HG02943 (cell line): ENCODE results near the gene METTL27.
"Not testable (repeated sequence)": the region's sequence is repeated elsewhere in the genome, so short reads cannot be mapped to it uniquely, and the experiment has no call there.

Experiments
- ATAC-seq: cut with Tn5 transposase; IDR thresholded peaks from one replicate; pipeline ENCODE4 v1.9.1; 2021; ENCODE audit warnings: mild to moderate bottlenecking, low read depth, moderate library complexity; ENCODE audit not compliant: unreplicated experiment

The METTL27 gene

DNA sequence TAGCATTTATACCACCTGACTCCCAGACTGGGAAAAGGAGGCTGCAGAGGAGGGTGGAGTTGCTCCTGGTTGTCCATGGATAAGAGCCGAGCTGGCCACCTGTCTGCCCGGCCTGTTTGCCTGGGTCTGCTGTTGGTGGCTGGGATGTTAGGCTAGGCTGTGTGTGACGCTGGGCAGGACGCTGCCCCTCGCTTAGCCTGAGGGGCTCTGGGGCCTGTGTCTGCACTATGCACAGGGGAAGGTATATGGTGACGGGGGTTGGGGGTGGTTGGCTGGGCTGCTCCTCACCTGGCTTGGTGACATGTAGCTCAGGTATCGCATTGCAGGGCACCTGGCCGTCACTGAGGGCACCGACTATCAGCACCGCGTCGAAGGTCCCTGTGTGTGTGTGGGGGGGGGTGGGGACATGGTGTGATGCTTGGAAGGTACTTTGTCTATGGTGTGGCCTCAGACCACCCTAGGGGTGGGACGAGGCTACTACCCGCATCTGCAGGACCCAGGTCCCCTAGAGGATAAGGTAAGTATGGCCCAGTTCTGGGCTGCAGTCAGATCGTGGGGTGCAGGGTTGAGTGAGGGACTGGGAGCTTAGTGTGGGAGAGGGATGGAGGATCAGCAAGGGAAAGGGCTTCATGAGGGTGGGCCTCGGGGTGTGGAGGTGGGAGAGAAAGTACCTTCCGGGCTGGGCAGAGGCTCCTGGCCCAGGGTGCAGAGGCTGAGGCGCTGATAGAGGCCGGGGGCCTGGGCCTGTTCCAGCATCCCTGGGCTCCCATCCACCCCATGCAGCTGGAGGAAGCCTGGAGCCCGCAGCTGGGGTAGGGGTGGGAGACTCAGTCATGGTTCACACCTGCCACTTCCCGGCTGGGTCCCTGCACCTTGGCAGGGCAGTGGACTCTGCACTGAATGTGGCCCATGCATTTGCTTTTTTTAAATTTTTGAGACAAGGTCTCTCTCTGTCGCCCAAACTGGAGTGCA is 2.3 kb downstream of the METTL27 start:
- ATAC-seq: no peak

DNA sequence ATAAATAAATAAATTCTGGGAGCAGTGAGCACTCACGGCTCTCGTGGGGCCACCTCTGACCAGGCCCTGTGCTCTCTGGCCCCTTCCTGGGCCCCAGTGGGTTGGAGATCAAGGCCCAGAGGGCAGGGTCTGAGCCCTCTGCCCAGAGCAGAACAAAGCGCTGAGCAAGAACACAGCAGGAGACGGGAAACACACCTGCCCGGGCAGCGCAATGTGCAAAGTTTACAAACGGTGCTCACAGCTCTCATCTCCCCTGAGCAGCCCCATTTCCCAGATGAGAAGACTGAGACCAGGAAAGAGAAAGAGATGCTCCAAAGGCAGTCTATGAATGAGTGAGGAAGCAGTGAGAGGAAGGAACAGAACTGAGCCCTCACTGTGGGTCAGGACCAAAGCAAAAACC is 3.0 kb downstream of the METTL27 start:
- no peak for ATAC-seq

GRCh38 chr7:73838642-73839041 is 3.7 kb downstream of the METTL27 start:
- ATAC-seq: no peak

DNA sequence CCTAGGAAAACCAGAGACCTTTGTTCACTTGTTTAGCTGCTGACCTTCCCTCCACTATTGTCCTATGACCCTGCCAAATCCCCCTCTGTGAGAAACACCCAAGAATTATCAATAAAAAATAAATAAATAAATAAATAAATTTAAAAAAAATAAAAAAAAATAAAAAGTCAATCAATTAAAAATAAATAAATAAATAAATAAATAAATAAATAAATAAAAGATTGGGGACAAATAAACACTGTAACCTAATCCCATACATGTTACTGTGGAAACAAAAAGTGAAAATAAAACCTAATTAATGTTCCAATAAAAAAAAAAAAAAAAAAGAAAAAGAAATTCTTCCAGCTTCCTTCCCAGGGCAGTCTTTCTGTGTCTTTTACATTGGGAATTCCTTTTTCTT is 5.1 kb downstream of the METTL27 start:
- ATAC-seq: not testable (repeated sequence)

DNA sequence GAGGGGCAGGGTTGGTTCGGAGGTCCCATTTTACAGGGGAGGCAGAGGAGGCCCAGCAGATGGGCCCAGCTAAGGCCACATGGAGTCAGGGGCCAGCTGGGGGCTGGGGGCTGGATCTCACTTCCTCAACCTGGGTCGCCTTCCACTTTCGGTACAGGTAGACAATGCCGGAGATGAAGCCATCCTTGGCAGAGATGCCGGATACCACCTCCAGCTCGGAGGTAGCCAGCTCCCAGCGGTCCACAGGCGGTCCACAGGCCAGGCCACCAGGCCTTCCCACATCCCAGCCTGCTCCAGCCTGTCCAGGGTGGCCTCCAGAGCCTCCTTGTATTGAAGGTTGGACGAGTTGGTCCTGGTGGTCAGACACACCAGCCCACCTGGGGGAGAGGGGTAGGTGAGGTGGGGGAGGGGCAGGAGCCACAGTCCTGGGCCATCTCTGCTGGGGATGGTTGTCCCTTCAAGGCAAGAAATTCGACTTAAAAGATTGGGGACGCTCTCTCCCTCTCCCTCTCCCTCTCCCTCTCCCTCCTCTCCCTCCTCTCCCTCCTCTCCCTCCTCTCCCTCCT is 7.6 kb downstream of the METTL27 start:
- ATAC-seq: no peak

DNA sequence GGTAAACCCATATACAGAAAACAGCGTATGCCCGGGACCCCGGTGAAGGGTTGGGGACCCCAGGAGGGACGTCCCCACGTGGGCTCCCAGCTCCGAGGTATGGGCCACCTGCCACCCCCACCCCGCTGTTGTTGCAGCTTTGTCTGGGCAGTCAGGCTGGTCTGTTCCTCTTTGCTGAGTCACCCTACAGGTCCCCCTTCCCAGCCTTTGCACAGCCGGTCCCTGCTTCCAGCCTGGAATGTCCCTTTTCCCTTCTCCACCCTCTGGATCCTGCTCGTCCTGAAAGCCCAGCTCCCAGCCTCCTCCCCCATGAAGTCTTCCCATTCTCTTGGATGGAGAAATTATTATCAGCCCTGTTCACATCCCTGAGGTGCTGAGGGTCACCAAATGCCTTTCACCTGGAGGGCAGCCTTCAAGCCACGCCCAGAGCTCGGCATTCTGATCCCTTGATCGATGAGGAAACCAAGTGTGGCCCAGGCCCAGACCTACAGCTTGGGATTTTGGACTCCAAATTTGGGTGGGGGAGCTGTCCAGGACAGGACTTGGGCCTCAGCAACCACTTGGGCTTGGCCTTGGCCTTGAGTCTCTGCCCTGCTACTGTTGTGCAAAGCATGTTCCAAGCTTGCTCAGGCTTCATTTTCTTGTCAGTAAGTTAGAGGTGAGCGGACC is 8.9 kb downstream of the METTL27 start:
- ATAC-seq: no peak

DNA sequence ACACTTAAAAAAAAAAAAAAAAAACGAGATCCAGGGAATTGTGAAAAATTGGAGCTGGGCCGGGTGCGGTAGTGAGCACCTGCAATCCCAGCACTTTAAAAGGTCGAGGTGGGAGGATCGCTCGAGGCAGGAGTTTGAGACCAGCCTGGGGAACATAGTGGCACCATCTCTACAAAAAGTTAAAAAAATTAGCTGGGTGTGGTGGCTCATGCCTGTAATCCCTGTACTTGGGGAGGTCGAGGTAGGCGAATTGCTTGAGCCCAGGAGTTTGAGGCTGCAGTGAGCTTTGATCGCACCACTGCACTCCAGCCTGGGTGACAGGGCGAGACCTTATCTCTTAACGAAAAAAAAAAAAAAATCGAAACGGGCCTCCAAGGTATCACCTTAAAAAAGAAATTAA is 9.5 kb downstream of the METTL27 start:
- no peak for ATAC-seq

DNA sequence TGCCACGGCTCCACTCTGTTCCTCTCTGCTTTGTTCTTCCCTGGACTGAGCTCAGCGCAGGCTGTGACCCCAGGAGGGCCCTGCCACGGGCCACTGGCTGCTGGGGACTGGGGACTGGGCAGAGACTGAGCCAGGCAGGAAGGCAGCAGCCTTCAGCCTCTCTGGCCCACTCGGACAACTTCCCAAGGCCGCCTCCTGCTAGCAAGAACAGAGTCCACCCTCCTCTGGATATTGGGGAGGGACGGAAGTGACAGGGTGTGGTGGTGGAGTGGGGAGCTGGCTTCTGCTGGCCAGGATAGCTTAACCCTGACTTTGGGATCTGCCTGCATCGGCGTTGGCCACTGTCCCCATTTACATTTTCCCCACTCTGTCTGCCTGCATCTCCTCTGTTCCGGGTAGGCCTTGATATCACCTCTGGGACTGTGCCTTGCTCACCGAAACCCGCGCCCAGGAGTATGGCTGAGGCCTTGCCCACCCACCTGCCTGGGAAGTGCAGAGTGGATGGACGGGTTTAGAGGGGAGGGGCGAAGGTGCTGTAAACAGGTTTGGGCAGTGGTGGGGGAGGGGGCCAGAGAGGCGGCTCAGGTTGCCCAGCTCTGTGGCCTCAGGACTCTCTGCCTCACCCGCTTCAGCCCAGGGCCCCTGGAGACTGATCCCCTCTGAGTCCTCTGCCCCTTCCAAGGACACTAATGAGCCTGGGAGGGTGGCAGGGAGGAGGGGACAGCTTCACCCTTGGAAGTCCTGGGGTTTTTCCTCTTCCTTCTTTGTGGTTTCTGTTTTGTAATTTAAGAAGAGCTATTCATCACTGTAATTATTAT is 10.3 kb downstream of the METTL27 start:
- no peak for ATAC-seq

DNA sequence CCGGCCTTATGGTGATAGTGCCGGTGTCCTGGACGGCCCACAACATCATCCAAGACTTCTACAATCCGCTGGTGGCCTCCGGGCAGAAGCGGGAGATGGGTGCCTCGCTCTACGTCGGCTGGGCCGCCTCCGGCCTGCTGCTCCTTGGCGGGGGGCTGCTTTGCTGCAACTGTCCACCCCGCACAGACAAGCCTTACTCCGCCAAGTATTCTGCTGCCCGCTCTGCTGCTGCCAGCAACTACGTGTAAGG is 10.8 kb downstream of the METTL27 start:
- no peak for ATAC-seq

- no peak for ATAC-seq
These were observed 11.4 kb downstream of the METTL27 start, which contains the start of gene CLDN4 for GRCh38 chr7:73830681-73831583. Gene CLDN4, plus strand, starts transcription at chr7:73830996. Its CDS starts 206 bp downstream, at chr7:73831202.

GRCh38 chr7:73829921-73830680 is 12.2 kb downstream of the METTL27 start:
- no peak for ATAC-seq

- ATAC-seq: no peak
These were observed 12.8 kb downstream of the METTL27 start for GRCh38 chr7:73829505-73829904.

DNA sequence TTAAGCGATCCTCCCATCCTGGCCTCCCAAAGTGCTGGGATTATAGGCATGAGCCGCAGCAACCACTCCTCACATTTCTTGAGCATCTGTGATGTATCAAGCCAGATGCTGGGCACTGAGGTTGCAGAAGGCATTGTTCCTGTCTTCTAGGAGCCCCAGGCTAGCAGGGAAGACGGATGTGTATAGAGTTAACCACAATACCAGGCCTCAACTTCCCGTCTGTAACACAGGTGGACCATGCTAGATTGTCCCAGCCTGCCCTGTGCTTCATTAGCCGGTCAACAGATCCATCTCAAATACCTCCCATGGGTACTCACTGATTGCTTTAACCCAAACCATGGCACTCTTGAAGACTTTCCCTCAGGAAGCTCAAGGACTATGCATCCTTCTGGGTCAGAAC is 13.3 kb downstream of the METTL27 start:
- no peak for ATAC-seq

- no peak for ATAC-seq
These were observed 14.1 kb downstream of the METTL27 start for GRCh38 chr7:73828107-73828803.

- no peak for ATAC-seq
These were observed 14.7 kb downstream of the METTL27 start for GRCh38 chr7:73827567-73828106.

DNA sequence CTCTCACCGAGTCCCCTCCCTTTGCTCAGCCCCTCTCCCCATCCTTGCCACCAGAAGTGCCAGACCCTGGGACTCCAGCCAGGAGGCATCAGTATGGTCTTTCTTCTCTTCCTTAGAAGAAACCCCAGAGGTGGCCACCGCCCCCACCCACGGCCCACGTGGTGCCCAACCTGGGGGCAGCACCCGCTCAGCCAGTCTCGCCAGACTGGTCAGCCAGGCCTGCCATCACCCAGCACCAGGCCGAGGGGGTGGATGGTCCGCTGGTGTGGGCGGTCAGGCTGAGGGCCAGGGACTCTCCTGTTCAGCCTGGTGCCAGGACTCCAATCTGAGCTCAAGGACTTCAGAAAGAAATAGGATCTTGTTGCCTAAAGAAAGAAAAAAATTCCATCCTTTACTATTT is 17.3 kb downstream of the METTL27 start:
- ATAC-seq: no peak

DNA sequence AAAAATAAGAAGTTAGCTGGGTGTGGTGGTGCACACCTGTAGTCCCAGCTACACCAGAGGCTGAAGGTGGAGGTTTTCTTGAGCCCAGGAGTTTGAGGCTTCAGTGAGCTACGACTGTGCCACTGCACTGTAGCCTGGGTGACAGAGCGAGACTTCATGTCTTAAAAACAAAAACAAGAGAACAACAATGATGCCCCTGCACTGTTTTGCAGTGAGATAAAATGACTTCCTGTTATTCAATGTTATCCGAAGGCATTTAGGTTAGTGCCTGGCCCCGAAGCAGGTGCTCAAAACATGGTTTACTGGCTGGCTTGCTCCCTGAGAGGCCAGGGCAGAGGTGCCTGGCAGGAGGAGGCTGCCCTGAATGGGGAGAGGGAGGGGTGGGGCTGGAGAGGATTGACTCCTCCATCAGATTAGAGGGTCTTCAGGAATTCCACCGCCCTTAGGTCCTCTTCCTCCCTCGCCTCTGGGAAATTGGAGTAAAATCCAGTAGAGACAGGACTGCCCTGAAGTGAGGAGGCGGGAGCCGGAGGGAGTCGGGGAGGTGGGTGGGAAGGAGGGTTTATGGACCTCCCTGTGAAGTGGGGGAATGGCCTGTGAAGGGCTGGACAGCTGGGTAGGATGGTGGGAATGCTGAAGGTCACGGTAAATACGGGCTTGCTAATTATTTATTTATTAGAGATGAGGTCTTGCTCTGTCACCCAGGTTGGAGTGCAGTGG is 18.3 kb downstream of the METTL27 start:
- no peak for ATAC-seq

DNA sequence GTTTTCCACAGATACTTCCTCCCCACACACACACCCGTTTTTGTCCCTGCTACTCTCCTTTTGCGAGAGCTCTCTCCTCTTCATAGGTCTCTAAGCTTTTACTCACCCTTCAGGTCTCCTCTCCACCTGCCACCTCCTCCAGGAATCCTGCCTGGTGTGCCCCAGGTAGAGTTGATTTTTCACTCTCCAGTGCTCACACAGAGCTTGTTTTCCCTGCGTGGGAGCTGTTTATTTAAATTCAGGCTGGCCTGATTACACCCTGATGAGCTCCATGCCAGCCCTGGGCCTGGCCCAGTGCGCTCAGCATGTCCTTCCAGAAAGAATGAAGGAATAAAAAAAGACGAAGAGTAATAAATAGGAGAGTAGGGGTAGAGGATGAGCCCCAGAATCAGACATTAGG is 19.1 kb downstream of the METTL27 start:
- no peak for ATAC-seq
